Progenitor cell of endocrine pancreas (in vitro differentiated cells): ENCODE measurements around the gene CEP68. TPM values are rescaled to one million over a fixed set of nuclear protein-coding genes. Genes with fewer than 3 reads are reported as not detected.

ENCODE experiments used
- DNase-seq: peaks from one replicate; pipeline ENCODE4 v3.0.0; 2021; ENCODE audit warnings: low spot score; ENCODE audit not compliant: unreplicated experiment
- H3K27ac Mint-ChIP-seq: 2 replicates; pipeline ENCODE4 v1.8.0; 2021; ENCODE audit warnings: mild to moderate bottlenecking, moderate library complexity, mixed read lengths
- H3K27me3 Mint-ChIP-seq: 2 replicates; pipeline ENCODE4 v1.8.0; 2021; ENCODE audit warnings: mixed read lengths
- H3K36me3 Mint-ChIP-seq: 2 replicates; pipeline ENCODE4 v1.8.0; 2022; ENCODE audit warnings: mixed read lengths; ENCODE audit not compliant: insufficient read depth
- H3K4me1 Mint-ChIP-seq: 2 replicates; pipeline ENCODE4 v1.8.0; 2021; ENCODE audit warnings: low read depth, mixed read lengths
- H3K4me3 Mint-ChIP-seq: 2 replicates; pipeline ENCODE4 v1.8.0; 2021; ENCODE audit warnings: low read depth, mild to moderate bottlenecking, moderate library complexity, mixed read lengths
- H3K9me3 Mint-ChIP-seq: 2 replicates; pipeline ENCODE4 v1.8.0; 2021; ENCODE audit warnings: low read depth, mixed read lengths
- CTCF ChIP-seq: fragments of 200-600 bp; sonication (generic); IDR thresholded peaks from one replicate; pipeline ENCODE4 v1.5.0; 2021; ENCODE audit warnings: antibody characterized with exemption, mild to moderate bottlenecking; ENCODE audit not compliant: unreplicated experiment
- total RNA-seq: library from RNA; stranded (reverse); gene quantifications from 2 replicates; pipeline ENCODE4 v1.2.1, GENCODE V29; 2021

CEP68 gene
- total RNA-seq, 1 donor from 2014 or later: 22.0 TPM

GRCh38 chr2:65026704-65027464 is 29.3 kb upstream of the CEP68 start:
- H3K27me3 Mint-ChIP-seq: no peaks in the 10 kb centered on the region
- peaks cover 7% of the 10 kb centered on the region for H3K4me1 Mint-ChIP-seq
- H3K9me3 Mint-ChIP-seq: no peaks in the 10 kb centered on the region
- DNase-seq: no peak
- H3K36me3 Mint-ChIP-seq: peaks cover 6% of the 10 kb centered on the region
- H3K27ac Mint-ChIP-seq: no peak overlapping the region
- no peak for TF ChIP-seq CTCF
- no peak overlapping the region for H3K4me3 Mint-ChIP-seq

GRCh38 chr2:65027616-65028244 is 28.5 kb upstream of the CEP68 start:
- DNase-seq: no peak
- H3K27ac Mint-ChIP-seq: no peak overlapping the region
- H3K4me3 Mint-ChIP-seq: no peak overlapping the region
- H3K36me3 Mint-ChIP-seq: peaks cover 4% of the 10 kb centered on the region
- H3K4me1 Mint-ChIP-seq: peaks cover 7% of the 10 kb centered on the region
- TF ChIP-seq CTCF: no peak
- no peaks in the 10 kb centered on the region for H3K9me3 Mint-ChIP-seq
- no peaks in the 10 kb centered on the region for H3K27me3 Mint-ChIP-seq

DNA sequence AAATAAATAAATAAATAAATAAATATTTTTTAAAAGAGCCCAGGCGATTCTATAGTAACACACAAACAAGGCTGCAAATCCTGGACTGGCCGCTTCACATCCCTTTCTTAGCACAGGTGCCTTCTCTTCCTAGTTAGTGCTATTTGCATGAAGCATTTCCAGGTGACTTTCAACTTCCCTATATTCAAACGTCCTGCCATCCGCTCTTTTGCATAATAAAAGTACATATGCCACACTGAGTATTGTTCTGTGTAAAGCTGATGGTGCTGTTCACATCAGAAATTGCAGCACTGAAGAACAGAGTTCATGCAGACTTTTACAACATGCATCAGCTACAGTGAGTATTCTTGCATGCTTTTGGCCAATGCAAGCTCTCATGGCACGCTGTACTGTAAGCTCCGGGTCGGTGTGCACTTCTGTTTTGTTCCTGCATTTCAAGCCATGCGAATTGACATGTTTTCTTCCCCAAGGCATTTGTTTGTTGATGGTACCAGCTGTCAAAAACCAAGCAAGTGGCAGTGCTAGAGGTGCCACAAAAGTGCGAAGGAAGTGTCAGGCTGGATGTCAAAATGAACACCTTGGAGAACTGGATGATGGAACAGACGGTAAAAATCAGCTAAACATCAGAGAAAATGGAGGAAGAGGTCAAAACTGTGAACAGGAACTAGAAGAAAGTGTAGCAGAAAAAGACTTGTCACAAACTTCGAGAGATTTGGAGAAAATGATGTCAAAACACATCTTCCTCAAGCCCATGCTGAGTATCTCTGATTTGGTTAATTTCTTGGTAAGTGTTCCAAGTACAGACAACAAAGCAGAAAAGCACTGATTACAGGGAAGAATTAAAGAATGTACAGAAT is 25.5 kb upstream of the CEP68 start:
- TF ChIP-seq CTCF: no peak
- peaks cover 7% of the 10 kb centered on the region for H3K4me1 Mint-ChIP-seq
- H3K27me3 Mint-ChIP-seq: no peaks in the 10 kb centered on the region
- no peaks in the 10 kb centered on the region for H3K9me3 Mint-ChIP-seq
- H3K4me3 Mint-ChIP-seq: no peak overlapping the region
- no peak overlapping the region for H3K27ac Mint-ChIP-seq
- H3K36me3 Mint-ChIP-seq: no peaks in the 10 kb centered on the region
- DNase-seq: no peak

- DNase-seq: no peak
- no peak overlapping the region for H3K27ac Mint-ChIP-seq
- no peak for TF ChIP-seq CTCF
- H3K9me3 Mint-ChIP-seq: no peaks in the 10 kb centered on the region
- H3K4me1 Mint-ChIP-seq: peaks cover 1% of the 10 kb centered on the region
- no peaks in the 10 kb centered on the region for H3K27me3 Mint-ChIP-seq
- H3K4me3 Mint-ChIP-seq: no peak overlapping the region
- H3K36me3 Mint-ChIP-seq: no peaks in the 10 kb centered on the region
Observed at GRCh38 chr2:65031341-65032018, 24.7 kb upstream of the CEP68 start.
